Endothelial cell of umbilical vein (primary cell): ENCODE data around the gene UQCC2. TPM values are rescaled to one million over a fixed set of nuclear protein-coding genes. Genes with fewer than 3 reads are reported as not detected.

Source experiments
- BruUV-seq: library from RNA; stranded (reverse); fragments of 400-500 nt; replicated peaks from 2 replicates; lab custom pipeline; 2021; lab: Mats Ljungman, UMichigan
- CTCF ChIA-PET: fragments of 300-600, 350-600 bp; sonication (Branson Sonifier 250); formaldehyde crosslinking; loops from one replicate; lab custom pipeline; 2021; ENCODE audit warnings: antibody characterized with exemption, inconsistent platforms; lab: Charles Lee
- POLR2A ChIA-PET: fragments of 300-600, 350-600 bp; sonication (Branson Sonifier 250); formaldehyde crosslinking; loops from one replicate; lab custom pipeline; 2021; ENCODE audit warnings: antibody characterized with exemption, inconsistent platforms; lab: Charles Lee
- DNase-seq: peaks from one replicate; pipeline ENCODE4 v3.0.0-alpha.2; 2011; ENCODE audit warnings: low read depth, low spot score
- FAIRE-seq: peaks from 2 replicates; lab custom pipeline; 2011; peaks lifted over from hg19 to GRCh38; lab: Jason Lieb, UNC
- H2AFZ ChIP-seq: 2 replicates; pipeline ENCODE4 v1.6.0; 2012; ENCODE audit warnings: low read depth, low read length, control low read depth, inconsistent platforms
- H3K27ac ChIP-seq: 2 replicates; pipeline ENCODE4 v1.5.1; 2011; ENCODE audit warnings: low read depth, mild to moderate bottlenecking, control low read depth, low read length, moderate library complexity; ENCODE audit not compliant: insufficient read depth
- H3K27me3 ChIP-seq, 2 experiments: 2 replicates each; pipeline versions ENCODE4 v1.6.0 to v1.6.1; 2011; ENCODE audit warnings: low read length in 2 of 2, mixed read lengths in 1 of 2; ENCODE audit not compliant: control insufficient read depth in 2 of 2, insufficient read depth in 2 of 2
- H3K36me3 ChIP-seq, 2 experiments: 2 replicates in 1 of 2; 3 replicates in 1 of 2; pipeline ENCODE4 v1.5.1; 2011; ENCODE audit warnings: low read length in 2 of 2, mild to moderate bottlenecking in 1 of 2, moderate library complexity in 1 of 2; ENCODE audit not compliant: control insufficient read depth in 2 of 2, insufficient read depth in 2 of 2; ENCODE audit errors: extremely low read depth in 1 of 2
- H3K4me1 ChIP-seq: 3 replicates; pipeline ENCODE4 v1.5.1; 2011; ENCODE audit warnings: mild to moderate bottlenecking, low read length; ENCODE audit not compliant: control insufficient read depth, insufficient read depth; ENCODE audit errors: extremely low read depth
- H3K4me2 ChIP-seq: 2 replicates; pipeline ENCODE4 v1.6.1; 2011; ENCODE audit warnings: low read length, control low read depth, mixed read lengths; ENCODE audit not compliant: insufficient read depth
- H3K4me3 ChIP-seq, 3 experiments: fragments of 200-600 bp in 1 of 3; sonication (generic), shearing (Covaris generic) in 1 of 3; replicated peaks in 1 of 3; 2 replicates each; pipeline ENCODE4 v1.5.1; 2011 to 2016; ENCODE audit warnings: control low read depth in 3 of 3, low read length in 3 of 3, mild to moderate bottlenecking in 2 of 3, inconsistent platforms in 1 of 3, low read depth in 1 of 3, moderate library complexity in 1 of 3; ENCODE audit not compliant: insufficient read depth in 1 of 3
- H3K79me2 ChIP-seq: 2 replicates; pipeline ENCODE4 v1.6.0; 2012; ENCODE audit warnings: low read length, inconsistent platforms; ENCODE audit not compliant: control insufficient read depth, insufficient read depth
- H3K9ac ChIP-seq: replicated peaks from 2 replicates; pipeline ENCODE3; 2011; ENCODE audit warnings: low read length, control low read depth; ENCODE audit not compliant: insufficient read depth; ENCODE audit errors: extremely low read depth
- H3K9me1 ChIP-seq: replicated peaks from 3 replicates; pipeline ENCODE4 v1.6.0; 2011; ENCODE audit warnings: mild to moderate bottlenecking, low read length; ENCODE audit not compliant: control insufficient read depth, insufficient read depth; ENCODE audit errors: extremely low read depth
- H3K9me3 ChIP-seq: replicated peaks from 2 replicates; pipeline ENCODE4 v1.5.1; 2012; ENCODE audit warnings: low read length, inconsistent platforms; ENCODE audit not compliant: control insufficient read depth, insufficient read depth
- H4K20me1 ChIP-seq: replicated peaks from 2 replicates; pipeline ENCODE3; 2011; ENCODE audit warnings: mild to moderate bottlenecking, low read length; ENCODE audit not compliant: control insufficient read depth, insufficient read depth; ENCODE audit errors: extremely low read depth
- EZH2 ChIP-seq: IDR thresholded peaks from 2 replicates; pipeline ENCODE4 v1.6.1; 2012; ENCODE audit warnings: borderline replicate concordance, low read depth, mild to moderate bottlenecking, moderate library complexity, low read length, inconsistent platforms; ENCODE audit not compliant: severe bottlenecking
- FOS ChIP-seq: IDR thresholded peaks from 2 replicates; pipeline ENCODE4 v1.6.1; 2011; ENCODE audit warnings: mild to moderate bottlenecking, low read length, moderate library complexity, borderline replicate concordance; ENCODE audit not compliant: insufficient read depth
- GATA2 ChIP-seq: IDR thresholded peaks from 2 replicates; pipeline ENCODE4 v1.7.0; 2011; ENCODE audit warnings: low read depth, mild to moderate bottlenecking, moderate library complexity, mixed read lengths, low read length; ENCODE audit not compliant: insufficient read length, insufficient read depth
- JUN ChIP-seq: IDR thresholded peaks from 2 replicates; pipeline ENCODE4 v1.6.1; 2011; ENCODE audit warnings: borderline replicate concordance, low read depth; ENCODE audit not compliant: insufficient read length, insufficient read depth
- MAX ChIP-seq: IDR thresholded peaks from 2 replicates; pipeline ENCODE4 v1.6.1; 2011; ENCODE audit not compliant: insufficient read depth, insufficient read length
- MYC ChIP-seq: IDR thresholded peaks from one replicate; pipeline ENCODE4 v1.6.1; 2011; ENCODE audit warnings: mild to moderate bottlenecking, low read depth, low read length
- POLR2A ChIP-seq: IDR thresholded peaks from 2 replicates; pipeline ENCODE4 v1.6.1; 2012; ENCODE audit warnings: low read depth, mild to moderate bottlenecking, control low read depth, low read length
- POLR2AphosphoS5 ChIP-seq: IDR thresholded peaks from 2 replicates; pipeline ENCODE4 v1.6.1; 2012; ENCODE audit warnings: low read depth, mild to moderate bottlenecking, control low read depth, low read length, moderate library complexity; ENCODE audit not compliant: insufficient read depth
- dilution Hi-C: fragments of 300-500 bp; cut with MboI; formaldehyde crosslinking; loops from one replicate; pipeline ENCODE4 v1.15.0; 2019; ENCODE audit warnings: low sequenced_read_pairs; ENCODE audit not compliant: extremely low pct_ligation_motif_present
- intact Hi-C: fragments of 100-400 bp; cut with micrococcal nuclease; formaldehyde crosslinking; loops from one replicate; pipeline ENCODE4 v1.10.0; 2022
- polyA plus RNA-seq, 4 experiments: library from polyadenylated mRNA; depleted of rRNA in 3 of 4; stranded (reverse) in 3 of 4; unstranded in 1 of 4; fragments of >200 nt; gene quantifications; 2 replicates each; pipeline versions ENCODE4 v1.2.1 to v1.2.3, GENCODE V29; 2011 to 2012; ENCODE audit warnings: missing spikeins in 1 of 4
- total RNA-seq: library from RNA; stranded (reverse); gene quantifications from 2 replicates; pipeline ENCODE4 v1.2.3, GENCODE V29; 2021
- TF ChIP-seq, protein P1 (sequence below), 2 donors: IDR thresholded peaks; 1 replicate in 1 of 2; 2 replicates in 1 of 2; pipeline ENCODE4 v1.5.1; 2011; ENCODE audit warnings: low read length in 2 of 2, mild to moderate bottlenecking in 2 of 2, moderate library complexity in 2 of 2, control low read depth in 1 of 2, inconsistent platforms in 1 of 2, low read depth in 1 of 2; ENCODE audit not compliant: insufficient read depth in 1 of 2; ENCODE audit errors: extremely low read depth in 1 of 2

UQCC2 gene
- total and polyA plus RNA-seq, 2 donors (not counting 3 experiments of a cell fraction or from before 2014, with no cell fraction given) = 46.3 to 95.3 TPM

- Histone ChIP-seq H3K36me3 (no peaks in the 10 kb centered on the region), H3K9me3 (no peaks in the 10 kb centered on the region), H3K9ac (no peak overlapping the region), H2AFZ (no peak overlapping the region), H3K27me3 (peaks cover 4 to 6% of the 10 kb centered on the region in 2 experiments), H3K9me1 (no peaks in the 10 kb centered on the region), H3K4me2 (no peak overlapping the region), H3K79me2 (no peaks in the 10 kb centered on the region), H3K4me1 (no peaks in the 10 kb centered on the region), H3K4me3 (no peak overlapping the region), H3K27ac (no peak overlapping the region), H4K20me1 (no peaks in the 10 kb centered on the region)
- FAIRE-seq (no peak), DNase-seq (no peak)
- dilution Hi-C loops = no loop called here
- intact Hi-C loops = no loop called here
- ChIA-PET POLR2A (no interaction called here), CTCF (interaction anchor here (5.7 to 7.7 kb wide), 2 partner anchors 285 to 413 kb away, joined by 63 to 122 read pairs; no protein-coding TSS in a partner anchor)
- BruUV-seq = no TSS peak
- TF ChIP-seq POLR2AphosphoS5 (no peak), MYC (no peak), POLR2A (no peak), JUN (no peak), GATA2 (no peak), EZH2 (no peak), FOS (no peak), MAX (no peak)
- TF ChIP-seq, protein P1, sequence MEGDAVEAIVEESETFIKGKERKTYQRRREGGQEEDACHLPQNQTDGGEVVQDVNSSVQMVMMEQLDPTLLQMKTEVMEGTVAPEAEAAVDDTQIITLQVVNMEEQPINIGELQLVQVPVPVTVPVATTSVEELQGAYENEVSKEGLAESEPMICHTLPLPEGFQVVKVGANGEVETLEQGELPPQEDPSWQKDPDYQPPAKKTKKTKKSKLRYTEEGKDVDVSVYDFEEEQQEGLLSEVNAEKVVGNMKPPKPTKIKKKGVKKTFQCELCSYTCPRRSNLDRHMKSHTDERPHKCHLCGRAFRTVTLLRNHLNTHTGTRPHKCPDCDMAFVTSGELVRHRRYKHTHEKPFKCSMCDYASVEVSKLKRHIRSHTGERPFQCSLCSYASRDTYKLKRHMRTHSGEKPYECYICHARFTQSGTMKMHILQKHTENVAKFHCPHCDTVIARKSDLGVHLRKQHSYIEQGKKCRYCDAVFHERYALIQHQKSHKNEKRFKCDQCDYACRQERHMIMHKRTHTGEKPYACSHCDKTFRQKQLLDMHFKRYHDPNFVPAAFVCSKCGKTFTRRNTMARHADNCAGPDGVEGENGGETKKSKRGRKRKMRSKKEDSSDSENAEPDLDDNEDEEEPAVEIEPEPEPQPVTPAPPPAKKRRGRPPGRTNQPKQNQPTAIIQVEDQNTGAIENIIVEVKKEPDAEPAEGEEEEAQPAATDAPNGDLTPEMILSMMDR (IDR thresholded peaks at IDR 0.05; ENCODE audit: extremely low read depth in 1 of 2, insufficient read depth in 1 of 2, low read depth in 1 of 2, low read length in 2 of 2) = no peak
These were observed 30.6 kb upstream of the UQCC2 start for GRCh38 chr6:33742092-33742491.
